ENCODE data around the gene SORCS2. TPM values are rescaled to one million over a fixed set of nuclear protein-coding genes. Genes with fewer than 3 reads are reported as not detected.

Gene SORCS2
- total and polyA plus RNA-seq, 4 donors = 0.05 to 8.4 (median 1.8) TPM

DNA sequence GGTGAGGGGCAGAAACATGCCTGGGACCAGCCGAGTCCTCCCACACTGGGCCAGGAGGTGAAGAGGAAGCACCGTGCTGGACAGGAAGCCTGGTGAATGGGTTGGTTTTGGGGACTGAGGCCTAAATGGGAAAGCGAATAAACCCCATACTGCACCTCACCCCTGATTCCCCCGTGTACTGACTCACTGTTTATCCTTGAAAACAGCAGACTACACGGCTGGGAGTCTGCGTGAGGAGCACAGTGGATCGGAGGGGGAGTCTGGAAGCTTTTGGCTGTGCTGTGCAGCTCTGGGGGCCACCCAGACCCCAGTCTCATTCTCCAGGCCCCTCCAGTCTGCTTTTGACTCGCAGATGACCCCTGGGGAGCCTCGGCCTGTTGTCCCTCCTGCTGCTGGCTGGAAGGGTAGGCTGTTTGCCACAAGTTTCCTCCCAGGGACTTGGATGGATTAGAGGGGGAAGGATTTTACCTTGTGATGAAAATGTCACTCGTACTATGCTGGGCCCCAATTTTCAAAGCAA, 152.4 kb downstream of the SORCS2 start:
- Histone ChIP-seq H3K36me3 (ENCODE audit: control insufficient read depth in 1 of 2, insufficient read depth in 2 of 2, low read length in 1 of 2) (no peaks in the 10 kb centered on the region), H3K4me3 (ENCODE audit: low read length in 2 of 2) (no peak overlapping the region), H3K27ac (ENCODE audit: low read depth in 1 of 2, low read length in 2 of 2) (no peak overlapping the region), H3K9me3 (ENCODE audit: control insufficient read depth, low read length) (peaks cover 3% of the 10 kb centered on the region), H3K4me1 (ENCODE audit: control insufficient read depth in 1 of 2, insufficient read depth in 2 of 2, low read length in 2 of 2) (no peaks in the 10 kb centered on the region), H3K27me3 (ENCODE audit: control insufficient read depth in 1 of 2, insufficient read depth in 2 of 2, low read length in 1 of 2) (no peaks in the 10 kb centered on the region)
- DNase-seq (no peak), ATAC-seq (ENCODE audit: low FRiP score) (no peak)
- WGBS, 2 donors = 93% methylated on average over 10 of the region's 10 CpGs
- intact Hi-C loops (cut with DNase I) = no loop called here

DNA sequence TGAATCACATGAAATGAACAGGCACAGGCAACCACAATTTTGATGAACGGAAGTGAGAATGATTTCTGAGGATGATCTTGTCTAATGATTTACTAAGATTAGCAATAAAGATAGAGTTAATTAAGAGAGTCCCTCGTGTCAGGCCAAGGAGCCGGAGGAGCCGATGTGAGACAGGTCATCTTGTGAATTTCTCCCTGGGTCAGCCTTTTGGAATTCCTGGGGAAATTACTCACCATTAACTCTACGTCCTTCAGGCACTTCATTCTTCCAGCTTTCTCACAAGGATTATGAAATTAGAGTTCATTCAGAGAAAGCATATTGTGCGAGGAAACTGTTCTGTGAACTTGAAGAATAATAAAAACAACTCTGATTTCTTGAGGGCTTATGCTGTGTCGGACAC, 155.6 kb downstream of the SORCS2 start:
- no peaks in the 10 kb centered on the region for H3K36me3 ChIP-seq (ENCODE audit: control insufficient read depth in 1 of 2, insufficient read depth in 2 of 2, low read length in 1 of 2)
- H3K27me3 ChIP-seq (ENCODE audit: control insufficient read depth in 1 of 2, insufficient read depth in 2 of 2, low read length in 1 of 2) = no peaks in the 10 kb centered on the region
- ATAC-seq (ENCODE audit: low FRiP score) (no peak), DNase-seq (no peak)
- 88 to 91% methylated on average over 7 of the region's 7 CpGs for WGBS, 2 donors
- H3K4me1 ChIP-seq (ENCODE audit: control insufficient read depth in 1 of 2, insufficient read depth in 2 of 2, low read length in 2 of 2) = no peaks in the 10 kb centered on the region
- H3K27ac ChIP-seq (ENCODE audit: low read depth in 1 of 2, low read length in 2 of 2) = no peak overlapping the region
- intact Hi-C loops (cut with DNase I) = no loop called here
- H3K4me3 ChIP-seq (ENCODE audit: low read length in 2 of 2) = no peak overlapping the region
- no peaks in the 10 kb centered on the region for H3K9me3 ChIP-seq (ENCODE audit: control insufficient read depth, low read length)

DNA sequence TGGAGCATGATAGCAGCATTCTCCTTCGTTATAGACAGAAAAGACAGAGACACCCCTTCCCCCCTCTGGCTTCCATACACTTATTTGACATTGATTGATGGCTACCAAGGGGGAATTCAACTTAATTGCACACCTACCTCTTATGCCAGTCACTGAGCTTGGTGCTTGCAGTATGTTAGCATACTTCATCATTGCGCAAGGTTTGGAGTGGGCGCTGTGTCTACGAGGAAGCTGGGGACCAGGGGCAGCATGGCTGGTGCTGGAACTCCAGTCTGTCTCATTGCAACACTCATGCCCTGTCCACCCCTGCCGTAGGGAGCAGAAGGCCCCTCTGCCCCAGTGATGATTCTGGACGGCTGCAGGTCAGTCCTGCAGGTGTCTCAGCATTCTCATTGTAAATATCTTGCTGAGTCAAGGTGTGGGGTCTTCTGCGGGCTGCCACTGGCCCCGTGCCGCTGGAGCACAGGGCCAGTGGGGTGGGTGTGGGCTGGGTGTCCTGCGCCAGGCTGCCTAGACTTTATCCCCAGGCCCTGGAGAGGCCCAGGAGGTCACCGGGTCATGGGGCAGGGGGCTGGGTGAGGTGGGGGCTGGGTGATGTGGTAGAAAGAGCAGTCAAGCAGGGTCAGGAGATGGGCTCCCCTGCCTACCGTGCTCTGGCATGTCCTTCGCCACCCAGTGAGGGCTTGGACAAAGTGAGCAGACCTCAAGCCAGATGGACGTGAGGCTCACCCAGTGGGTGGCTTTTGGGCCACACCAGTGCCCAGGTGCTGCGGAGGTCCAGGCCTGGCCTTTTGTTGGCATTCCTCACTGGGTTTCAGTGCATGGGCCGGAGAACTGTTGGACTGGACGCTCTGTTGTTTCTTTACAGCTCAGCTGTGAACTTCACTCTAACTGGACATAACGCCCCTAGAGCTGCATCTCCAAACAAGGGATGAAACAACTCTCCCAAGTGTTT, 156.9 kb downstream of the SORCS2 start:
- Histone ChIP-seq H3K27me3 (ENCODE audit: control insufficient read depth in 1 of 2, insufficient read depth in 2 of 2, low read length in 1 of 2) (no peaks in the 10 kb centered on the region), H3K9me3 (ENCODE audit: control insufficient read depth, low read length) (no peaks in the 10 kb centered on the region), H3K4me3 (ENCODE audit: low read length in 2 of 2) (no peak overlapping the region), H3K36me3 (ENCODE audit: control insufficient read depth in 1 of 2, insufficient read depth in 2 of 2, low read length in 1 of 2) (no peaks in the 10 kb centered on the region), H3K4me1 (ENCODE audit: control insufficient read depth in 1 of 2, insufficient read depth in 2 of 2, low read length in 2 of 2) (no peaks in the 10 kb centered on the region), H3K27ac (ENCODE audit: low read depth in 1 of 2, low read length in 2 of 2) (no peak overlapping the region)
- intact Hi-C loops (cut with DNase I) = no loop called here
- ATAC-seq (ENCODE audit: low FRiP score) (no peak), DNase-seq (no peak)
- 95 to 96% methylated on average over 18 of the region's 18 CpGs for WGBS, 2 donors

DNA sequence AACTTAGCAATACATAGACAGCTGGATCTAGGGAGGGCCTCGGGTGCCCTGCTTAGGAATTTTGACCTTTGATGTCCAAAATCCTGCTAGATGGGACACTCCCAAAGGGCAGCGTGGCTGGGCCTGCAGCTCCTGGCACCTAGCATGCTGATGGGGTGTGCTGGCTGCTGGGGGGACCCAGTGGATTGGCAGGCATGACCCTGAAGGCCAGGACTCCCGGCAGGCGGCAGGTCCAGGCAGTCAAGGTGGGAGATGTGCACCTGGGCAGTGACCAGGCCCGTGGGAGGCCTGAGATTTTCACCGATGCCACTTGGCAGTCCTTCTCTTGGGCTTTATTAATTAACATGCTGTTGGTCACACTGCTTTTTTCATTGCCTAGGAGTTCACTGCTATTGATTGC, 158.1 kb downstream of the SORCS2 start:
- Histone ChIP-seq H3K9me3 (ENCODE audit: control insufficient read depth, low read length) (no peaks in the 10 kb centered on the region), H3K36me3 (ENCODE audit: control insufficient read depth in 1 of 2, insufficient read depth in 2 of 2, low read length in 1 of 2) (no peaks in the 10 kb centered on the region), H3K27me3 (ENCODE audit: control insufficient read depth in 1 of 2, insufficient read depth in 2 of 2, low read length in 1 of 2) (no peaks in the 10 kb centered on the region), H3K4me3 (ENCODE audit: low read length in 2 of 2) (no peak overlapping the region), H3K4me1 (ENCODE audit: control insufficient read depth in 1 of 2, insufficient read depth in 2 of 2, low read length in 2 of 2) (no peaks in the 10 kb centered on the region), H3K27ac (ENCODE audit: low read depth in 1 of 2, low read length in 2 of 2) (no peak overlapping the region)
- no peak for ATAC-seq (ENCODE audit: low FRiP score)
- WGBS, 2 donors = 93 to 95% methylated on average over 6 of the region's 6 CpGs
- intact Hi-C loops (cut with DNase I) = no loop called here
- no peak for DNase-seq

DNA sequence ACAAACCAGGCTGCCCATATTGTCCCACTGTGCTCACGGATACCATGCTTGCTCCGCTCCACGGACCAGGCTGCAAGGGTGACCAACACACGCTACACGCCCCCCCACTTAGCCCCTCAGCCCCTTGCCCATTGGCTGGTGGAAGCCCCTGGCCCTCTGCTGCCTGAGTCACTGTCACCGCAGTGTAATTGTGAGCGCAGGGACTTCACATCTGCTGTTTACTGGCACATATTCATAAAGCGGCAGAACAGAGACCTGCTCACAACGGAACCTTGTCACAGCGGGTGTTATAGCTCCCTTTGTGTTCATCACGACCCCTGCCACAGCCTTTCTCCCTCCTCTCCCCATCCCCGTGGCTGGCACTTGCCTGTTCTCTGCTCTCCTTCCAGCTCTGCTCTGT, 158.7 kb downstream of the SORCS2 start:
- H3K4me1 ChIP-seq (ENCODE audit: control insufficient read depth in 1 of 2, insufficient read depth in 2 of 2, low read length in 2 of 2) = no peaks in the 10 kb centered on the region
- H3K36me3 ChIP-seq (ENCODE audit: control insufficient read depth in 1 of 2, insufficient read depth in 2 of 2, low read length in 1 of 2) = no peaks in the 10 kb centered on the region
- no peaks in the 10 kb centered on the region for H3K9me3 ChIP-seq (ENCODE audit: control insufficient read depth, low read length)
- no peak for ATAC-seq (ENCODE audit: low FRiP score)
- intact Hi-C loops (cut with DNase I) = no loop called here
- H3K27ac ChIP-seq (ENCODE audit: low read depth in 1 of 2, low read length in 2 of 2) = no peak overlapping the region
- DNase-seq = no peak
- H3K27me3 ChIP-seq (ENCODE audit: control insufficient read depth in 1 of 2, insufficient read depth in 2 of 2, low read length in 1 of 2) = no peaks in the 10 kb centered on the region
- WGBS, 2 donors = 89 to 90% methylated on average over 12 of the region's 12 CpGs
- H3K4me3 ChIP-seq (ENCODE audit: low read length in 2 of 2) = no peak overlapping the region

DNA sequence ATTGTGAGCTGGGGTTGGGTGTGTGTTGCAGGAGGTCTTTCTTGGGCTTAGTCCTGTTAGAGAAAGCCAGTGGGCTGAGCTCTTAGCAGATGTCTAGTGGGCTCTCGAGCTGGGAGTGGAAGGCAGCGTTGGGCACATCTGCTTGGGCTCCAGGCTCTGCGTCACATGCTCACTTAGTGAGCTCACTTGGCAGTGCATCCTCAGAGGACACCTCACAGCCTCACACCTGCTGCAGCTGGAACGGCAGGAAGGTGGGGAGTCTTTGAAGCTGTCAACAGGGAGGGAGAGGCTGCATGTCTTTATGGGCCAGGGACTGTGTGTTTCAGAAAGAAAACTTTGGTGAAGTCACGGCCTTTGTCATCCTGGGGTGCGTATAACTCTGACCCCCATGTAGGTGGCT, 160.1 kb downstream of the SORCS2 start:
- H3K4me1 ChIP-seq (ENCODE audit: control insufficient read depth in 1 of 2, insufficient read depth in 2 of 2, low read length in 2 of 2) = no peaks in the 10 kb centered on the region
- no peak for DNase-seq
- 95 to 97% methylated on average over 6 of the region's 6 CpGs for WGBS, 2 donors
- no peaks in the 10 kb centered on the region for H3K36me3 ChIP-seq (ENCODE audit: control insufficient read depth in 1 of 2, insufficient read depth in 2 of 2, low read length in 1 of 2)
- H3K27me3 ChIP-seq (ENCODE audit: control insufficient read depth in 1 of 2, insufficient read depth in 2 of 2, low read length in 1 of 2) = no peaks in the 10 kb centered on the region
- intact Hi-C loops (cut with DNase I) = no loop called here
- H3K4me3 ChIP-seq (ENCODE audit: low read length in 2 of 2) = no peak overlapping the region
- H3K27ac ChIP-seq (ENCODE audit: low read depth in 1 of 2, low read length in 2 of 2) = no peak overlapping the region
- H3K9me3 ChIP-seq (ENCODE audit: control insufficient read depth, low read length) = no peaks in the 10 kb centered on the region
- ATAC-seq (ENCODE audit: low FRiP score) = no peak

DNA sequence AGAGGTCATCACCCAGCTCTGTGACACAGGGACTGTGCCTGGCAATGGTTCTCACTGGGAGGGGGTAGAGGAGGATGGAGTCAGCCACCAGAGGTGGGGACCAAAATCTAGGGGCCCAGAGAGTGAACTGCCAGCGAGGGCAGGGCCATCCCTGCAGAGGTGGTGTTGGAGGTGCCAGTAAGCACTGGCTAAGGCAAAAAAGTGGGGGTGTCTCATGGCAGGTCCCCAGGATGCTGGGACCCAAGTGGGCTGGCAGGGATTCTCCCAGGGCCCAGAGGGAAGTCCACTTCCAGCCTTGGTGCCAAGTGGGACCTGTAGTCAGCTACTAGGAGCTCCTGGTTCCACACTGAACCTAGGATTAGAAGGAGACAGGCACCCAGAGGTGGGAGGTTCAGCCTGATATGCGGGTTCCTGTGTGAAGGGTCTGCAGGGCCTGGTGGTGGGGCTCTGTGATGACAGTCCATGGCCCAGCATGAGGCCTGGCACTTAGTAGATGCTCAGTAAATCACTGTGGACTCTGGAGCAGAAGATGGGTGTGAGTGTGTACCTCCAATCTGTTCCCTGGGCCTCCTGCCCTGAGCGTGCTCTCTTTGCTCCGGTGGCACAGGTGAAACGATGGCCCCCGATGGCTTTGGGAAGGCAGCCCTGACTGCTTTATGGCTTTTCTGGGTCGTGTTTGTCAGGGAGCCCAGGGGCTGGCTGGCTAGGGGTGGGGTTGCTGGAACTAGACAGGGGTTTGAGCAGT, 160.9 kb downstream of the SORCS2 start:
- DNase-seq (peak in 1 of 2 donors; percentile 60), ATAC-seq (ENCODE audit: low FRiP score) (no peak)
- intact Hi-C loops (cut with DNase I) = no loop called here
- 94 to 97% methylated on average over 7 of the region's 7 CpGs for WGBS, 2 donors
- no peaks in the 10 kb centered on the region for H3K4me1 ChIP-seq (ENCODE audit: control insufficient read depth in 1 of 2, insufficient read depth in 2 of 2, low read length in 2 of 2)
- no peaks in the 10 kb centered on the region for H3K9me3 ChIP-seq (ENCODE audit: control insufficient read depth, low read length)
- H3K27me3 ChIP-seq (ENCODE audit: control insufficient read depth in 1 of 2, insufficient read depth in 2 of 2, low read length in 1 of 2) = no peaks in the 10 kb centered on the region
- H3K36me3 ChIP-seq (ENCODE audit: control insufficient read depth in 1 of 2, insufficient read depth in 2 of 2, low read length in 1 of 2) = no peaks in the 10 kb centered on the region
- no peak overlapping the region for H3K4me3 ChIP-seq (ENCODE audit: low read length in 2 of 2)
- H3K27ac ChIP-seq (ENCODE audit: low read depth in 1 of 2, low read length in 2 of 2) = no peak overlapping the region

DNA sequence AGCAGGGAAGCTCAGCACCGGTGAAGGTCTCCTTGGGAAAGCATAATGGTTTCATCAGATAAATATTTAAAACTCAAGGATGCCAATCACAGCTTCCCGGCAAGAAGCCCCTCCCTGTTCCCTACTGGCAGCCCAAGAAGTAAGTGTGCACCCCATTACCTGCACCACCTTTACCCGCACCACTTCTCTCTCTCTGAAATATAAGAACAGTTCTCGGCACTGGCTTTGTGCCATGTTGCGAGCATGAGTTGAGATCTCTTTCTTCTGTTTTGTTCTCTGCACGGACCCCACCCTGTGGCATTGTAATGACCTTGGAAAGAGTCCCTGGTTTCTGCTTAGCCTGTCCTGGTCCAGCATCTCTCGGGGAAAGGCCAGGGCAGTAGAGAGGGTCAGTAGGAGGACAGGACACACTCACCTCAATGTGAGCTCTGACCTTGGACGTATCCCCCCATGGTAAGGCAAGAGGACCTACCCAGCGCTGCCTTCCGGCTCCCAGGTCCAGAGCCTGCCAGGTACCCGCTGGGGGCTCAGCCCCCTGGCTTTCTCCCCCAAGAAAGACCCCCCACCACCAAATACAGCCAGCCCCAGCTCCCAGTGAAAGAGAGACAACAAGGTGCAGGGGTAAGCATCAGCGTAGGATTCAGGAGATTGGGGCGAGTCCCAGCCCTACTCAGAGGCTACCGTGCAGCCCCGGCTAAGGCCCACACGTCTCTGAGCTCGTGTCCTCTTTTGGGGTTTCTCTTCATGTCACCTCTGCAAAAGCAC, 161.7 kb downstream of the SORCS2 start:
- Histone ChIP-seq H3K9me3 (ENCODE audit: control insufficient read depth, low read length) (no peaks in the 10 kb centered on the region), H3K4me1 (ENCODE audit: control insufficient read depth in 1 of 2, insufficient read depth in 2 of 2, low read length in 2 of 2) (no peaks in the 10 kb centered on the region), H3K4me3 (ENCODE audit: low read length in 2 of 2) (no peak overlapping the region), H3K36me3 (ENCODE audit: control insufficient read depth in 1 of 2, insufficient read depth in 2 of 2, low read length in 1 of 2) (no peaks in the 10 kb centered on the region), H3K27ac (ENCODE audit: low read depth in 1 of 2, low read length in 2 of 2) (no peak overlapping the region), H3K27me3 (ENCODE audit: control insufficient read depth in 1 of 2, insufficient read depth in 2 of 2, low read length in 1 of 2) (no peaks in the 10 kb centered on the region)
- intact Hi-C loops (cut with DNase I) = no loop called here
- ATAC-seq (ENCODE audit: low FRiP score) (no peak), DNase-seq (peak in 1 of 2 donors; percentile 53)
- 93 to 95% methylated on average over 17 of the region's 17 CpGs for WGBS, 2 donors

All from aorta (tissue), 5 donors.